Measurements from ENCODE around the gene TCAF2. TPM values are rescaled to one million over a fixed set of nuclear protein-coding genes. Genes with fewer than 3 reads are reported as not detected.
"Not testable (repeated sequence)": the region's sequence is repeated elsewhere in the genome, so short reads cannot be mapped to it uniquely, and the experiment has no call there.

The TCAF2 gene
- total RNA-seq, 1 donor, result 1.6 TPM

GRCh38 chr7:143649902-143650301 lies 29.1 kb downstream of the TCAF2 start:
- DNase-seq (ENCODE audit: low read depth); H3K4me3 ChIP-seq (ENCODE audit: low read depth, low read length): not testable (repeated sequence)

- H3K4me3 ChIP-seq (ENCODE audit: low read depth, low read length); DNase-seq (ENCODE audit: low read depth): not testable (repeated sequence)
These were observed 29.7 kb downstream of the TCAF2 start for GRCh38 chr7:143650447-143650846.

Small RNA genes within 50 kb of the gene (small RNA-seq; reads per million reads assigned to genes)
- gene AC073264.2, result not detected
- not detected for gene RNU6-162P

Other genes with a start within 250 kb of the TCAF2 start
- 41.6 and 48.4 TPM in 2 replicates for gene ZYX, start 239.6 kb upstream of the TCAF2 start, total RNA-seq (ENCODE audit: low replicate concordance)
- gene EPHA1, start 212.1 kb upstream of the TCAF2 start, total RNA-seq (ENCODE audit: low replicate concordance), result not detected in 2 replicates
- gene TAS2R60, start 177.5 kb upstream of the TCAF2 start, total RNA-seq (ENCODE audit: low replicate concordance), result not detected in 2 replicates
- gene TAS2R41, start 143.1 kb upstream of the TCAF2 start, total RNA-seq (ENCODE audit: low replicate concordance), result 0.09 TPM in 1 of 2 replicates, not detected in the other
- 0.25 TPM in 1 of 2 replicates, not detected in the other for gene CTAGE15, start 49.2 kb upstream of the TCAF2 start, total RNA-seq (ENCODE audit: low replicate concordance)
- gene CTAGE6, start 136.7 kb downstream of the TCAF2 start, total RNA-seq (ENCODE audit: low replicate concordance), result 0.90 and 4.5 TPM in 2 replicates

Measured in fibroblast of the aortic adventitia (primary cell).